ENCODE results near the gene NRXN3.

Gene NRXN3

GRCh38 chr14:78363008-78363407 is 192.8 kb downstream of the NRXN3 start:
- Histone ChIP-seq H3K4me3 (replicated peaks; ENCODE audit: low read depth, low read length) (no peak overlapping the region), H3K27me3 (replicated peaks; ENCODE audit: control insufficient read depth, insufficient read depth, low read length) (no peaks in the 10 kb centered on the region), H3K36me3 (ENCODE audit: control insufficient read depth, insufficient read depth, low read length) (no peaks in the 10 kb centered on the region)
- DNase-seq (ENCODE audit: extremely low read depth, insufficient read length): no peak
- no peak for TF ChIP-seq CTCF (IDR thresholded peaks at IDR 0.05; ENCODE audit: insufficient read depth, low read length, poor library complexity, severe bottlenecking)

- no peaks in the 10 kb centered on the region for H3K36me3 ChIP-seq (ENCODE audit: control insufficient read depth, insufficient read depth, low read length)
- no peak for TF ChIP-seq CTCF (IDR thresholded peaks at IDR 0.05; ENCODE audit: insufficient read depth, low read length, poor library complexity, severe bottlenecking)
- no peaks in the 10 kb centered on the region for H3K27me3 ChIP-seq (replicated peaks; ENCODE audit: control insufficient read depth, insufficient read depth, low read length)
- DNase-seq (ENCODE audit: extremely low read depth, insufficient read length): no peak
- no peak overlapping the region for H3K4me3 ChIP-seq (replicated peaks; ENCODE audit: low read depth, low read length)
Observed at GRCh38 chr14:78367355-78367754, 197.2 kb downstream of the NRXN3 start.

DNA sequence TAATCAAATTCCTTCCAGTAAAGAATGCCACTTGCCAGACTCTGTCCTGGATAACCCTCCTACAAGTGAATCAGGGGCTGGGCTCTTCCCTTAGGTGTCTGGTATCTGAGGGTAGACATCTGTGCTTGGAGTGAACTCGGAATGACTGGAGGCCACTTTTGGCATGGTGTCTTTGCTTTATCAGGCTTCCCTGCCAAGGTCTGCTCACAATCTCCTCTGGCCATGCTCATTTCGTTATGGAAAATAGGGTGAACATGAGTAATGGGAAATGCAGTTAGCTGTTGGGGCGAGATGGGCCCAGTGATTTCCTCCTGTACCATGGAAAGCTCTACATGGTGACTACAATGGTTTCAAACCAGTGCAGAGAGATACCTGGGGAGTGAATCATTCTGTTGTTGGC is 212.9 kb downstream of the NRXN3 start:
- no peak for TF ChIP-seq CTCF (IDR thresholded peaks at IDR 0.05; ENCODE audit: insufficient read depth, low read length, poor library complexity, severe bottlenecking)
- no peak overlapping the region for H3K4me3 ChIP-seq (replicated peaks; ENCODE audit: low read depth, low read length)
- DNase-seq (ENCODE audit: extremely low read depth, insufficient read length): no peak
- H3K36me3 ChIP-seq (ENCODE audit: control insufficient read depth, insufficient read depth, low read length): no peaks in the 10 kb centered on the region
- no peaks in the 10 kb centered on the region for H3K27me3 ChIP-seq (replicated peaks; ENCODE audit: control insufficient read depth, insufficient read depth, low read length)

DNA sequence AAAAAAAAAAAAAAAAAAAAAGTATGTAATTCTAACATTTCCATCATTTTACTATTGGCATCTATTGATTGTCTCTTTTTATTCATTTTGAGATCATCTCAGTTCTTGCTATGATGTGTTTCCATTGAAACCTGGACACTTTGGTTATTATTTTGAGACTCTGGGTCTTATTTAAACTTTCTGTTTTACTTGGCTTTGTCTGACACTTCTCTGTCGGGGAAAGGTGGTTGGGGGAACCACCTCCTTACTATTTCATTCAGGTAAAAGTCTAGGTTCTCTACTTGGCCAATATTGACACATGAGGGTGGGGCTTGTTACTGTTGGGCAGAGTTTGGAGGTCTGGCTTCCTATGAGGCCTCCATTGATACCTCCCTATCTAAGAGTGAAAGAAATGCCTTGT is 228.0 kb downstream of the NRXN3 start:
- Histone ChIP-seq H3K4me3 (replicated peaks; ENCODE audit: low read depth, low read length) (no peak overlapping the region), H3K36me3 (ENCODE audit: control insufficient read depth, insufficient read depth, low read length) (no peaks in the 10 kb centered on the region)
- TF ChIP-seq CTCF (IDR thresholded peaks at IDR 0.05; ENCODE audit: insufficient read depth, low read length, poor library complexity, severe bottlenecking): no peak

DNA sequence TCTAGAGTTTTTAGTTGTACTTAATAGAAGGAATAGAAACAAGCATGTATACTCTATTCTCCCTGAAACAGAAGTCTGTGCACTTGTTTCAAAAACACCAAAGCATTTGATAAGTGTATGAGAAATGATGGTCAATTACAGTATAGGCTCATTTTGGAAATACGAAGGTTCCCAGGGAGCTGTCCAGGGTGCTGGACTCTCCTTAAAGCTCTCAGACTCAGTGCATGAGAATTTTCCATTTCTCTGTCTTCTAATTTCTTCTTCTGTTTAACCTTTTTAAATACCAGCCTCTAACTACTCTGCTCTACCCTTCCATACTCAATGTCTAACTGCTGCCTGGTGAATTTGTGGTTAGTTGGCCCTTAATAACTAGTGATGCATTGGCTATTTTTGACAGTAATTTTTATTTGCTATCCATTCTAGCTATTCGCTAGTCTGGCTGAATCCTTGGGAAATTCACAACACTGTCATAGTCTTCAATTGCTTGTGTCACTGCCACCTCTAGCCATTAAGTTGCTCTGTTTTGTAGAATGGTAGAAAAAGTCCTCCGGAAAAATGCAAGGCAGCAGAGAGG is 229.2 kb downstream of the NRXN3 start:
- no peak for DNase-seq (ENCODE audit: extremely low read depth, insufficient read length)
- no peak overlapping the region for H3K4me3 ChIP-seq (replicated peaks; ENCODE audit: low read depth, low read length)
- no peak for TF ChIP-seq CTCF (IDR thresholded peaks at IDR 0.05; ENCODE audit: insufficient read depth, low read length, poor library complexity, severe bottlenecking)
- H3K27me3 ChIP-seq (replicated peaks; ENCODE audit: control insufficient read depth, insufficient read depth, low read length): peaks cover 1% of the 10 kb centered on the region; the same call in 1 of the 2 replicates
- H3K36me3 ChIP-seq (ENCODE audit: control insufficient read depth, insufficient read depth, low read length): no peaks in the 10 kb centered on the region

More for the DNA sequence above, 228.0 kb downstream of the NRXN3 start:
- no peaks in the 10 kb centered on the region for H3K27me3 ChIP-seq (replicated peaks; ENCODE audit: control insufficient read depth, insufficient read depth, low read length)
- no peak for DNase-seq (ENCODE audit: extremely low read depth, insufficient read length)

- DNase-seq (ENCODE audit: extremely low read depth, insufficient read length): no peak
- TF ChIP-seq CTCF (IDR thresholded peaks at IDR 0.05; ENCODE audit: insufficient read depth, low read length, poor library complexity, severe bottlenecking): no peak
Observed at GRCh38 chr14:78401866-78402265, 231.7 kb downstream of the NRXN3 start.

More at GRCh38 chr14:78401866-78402265, 231.7 kb downstream of the NRXN3 start:
- no peaks in the 10 kb centered on the region for H3K36me3 ChIP-seq (ENCODE audit: control insufficient read depth, insufficient read depth, low read length)
- H3K4me3 ChIP-seq (replicated peaks; ENCODE audit: low read depth, low read length): no peak overlapping the region
- H3K27me3 ChIP-seq (replicated peaks; ENCODE audit: control insufficient read depth, insufficient read depth, low read length): peaks cover 1% of the 10 kb centered on the region; the same call in 1 of the 2 replicates

Data from GM06990 (cell line).